ENCODE measurements around the gene COPZ2.
"Not testable (repeated sequence)": the region's sequence is repeated elsewhere in the genome, so short reads cannot be mapped to it uniquely, and the experiment has no call there.

The COPZ2 gene, protein sequence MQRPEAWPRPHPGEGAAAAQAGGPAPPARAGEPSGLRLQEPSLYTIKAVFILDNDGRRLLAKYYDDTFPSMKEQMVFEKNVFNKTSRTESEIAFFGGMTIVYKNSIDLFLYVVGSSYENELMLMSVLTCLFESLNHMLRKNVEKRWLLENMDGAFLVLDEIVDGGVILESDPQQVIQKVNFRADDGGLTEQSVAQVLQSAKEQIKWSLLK

DNA sequence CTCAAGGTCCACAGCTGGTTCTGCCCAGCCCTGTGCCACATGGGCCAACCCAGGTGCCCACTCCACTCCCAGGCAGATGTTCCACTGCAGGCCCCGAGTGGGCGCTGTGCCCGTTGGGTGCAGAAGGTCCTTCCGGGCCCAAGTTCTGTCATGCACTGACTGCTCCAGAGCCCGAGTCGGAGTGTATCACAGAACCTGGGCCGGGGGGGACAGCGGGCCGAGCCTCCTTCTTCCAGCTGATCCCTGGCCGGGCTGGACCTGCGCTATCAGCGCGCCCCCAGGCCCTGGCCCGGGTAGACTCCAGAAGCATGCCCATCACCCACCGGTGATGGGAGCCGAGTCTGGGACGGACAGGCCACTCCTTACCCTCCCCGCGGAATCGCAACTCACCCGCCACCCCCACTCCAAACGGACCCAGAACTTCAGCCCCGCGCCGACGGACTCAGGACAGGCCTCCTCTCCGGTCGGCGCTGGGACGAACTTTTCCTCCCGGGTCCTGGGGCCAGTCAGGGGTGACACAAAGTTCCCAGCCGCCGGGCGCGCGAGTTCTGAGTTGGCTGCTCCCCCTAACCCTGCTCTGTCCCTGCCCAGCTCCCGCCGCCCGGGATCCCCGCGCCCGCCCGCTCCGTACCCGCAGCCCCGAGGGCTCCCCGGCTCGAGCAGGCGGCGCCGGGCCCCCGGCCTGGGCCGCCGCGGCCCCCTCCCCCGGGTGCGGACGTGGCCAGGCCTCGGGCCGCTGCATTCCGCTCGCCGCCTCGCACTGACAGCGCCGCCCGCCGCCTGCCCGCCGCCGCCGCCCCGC is at the start of gene COPZ2:
TSS of gene COPZ2 (minus strand) at position 762 of the 802 bp plus-strand sequence. CDS start at position 742, 20 bp downstream.
- DNase-seq: peak in 5 of 58 donors; percentile 18 to 51 (median 34)

DNA sequence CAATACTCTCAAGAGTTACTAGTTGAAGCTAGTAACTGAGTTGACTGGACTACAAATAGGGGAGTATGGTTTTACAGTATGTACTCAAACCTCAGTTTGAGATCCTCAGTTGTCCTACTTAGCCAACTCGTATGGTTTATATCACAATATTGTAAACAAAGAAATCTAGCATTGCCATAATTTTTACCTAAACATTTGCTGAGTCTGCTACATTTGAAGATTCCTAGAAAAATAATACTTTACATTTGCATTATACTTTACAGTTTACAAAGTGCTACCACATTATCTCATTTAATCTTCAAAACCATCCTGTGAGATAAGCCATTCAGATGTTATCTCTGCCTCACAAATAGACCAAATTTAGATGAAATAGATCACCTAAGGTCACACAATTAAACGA is 47.3 kb upstream of the COPZ2 start:
- no peak for DNase-seq

DNA sequence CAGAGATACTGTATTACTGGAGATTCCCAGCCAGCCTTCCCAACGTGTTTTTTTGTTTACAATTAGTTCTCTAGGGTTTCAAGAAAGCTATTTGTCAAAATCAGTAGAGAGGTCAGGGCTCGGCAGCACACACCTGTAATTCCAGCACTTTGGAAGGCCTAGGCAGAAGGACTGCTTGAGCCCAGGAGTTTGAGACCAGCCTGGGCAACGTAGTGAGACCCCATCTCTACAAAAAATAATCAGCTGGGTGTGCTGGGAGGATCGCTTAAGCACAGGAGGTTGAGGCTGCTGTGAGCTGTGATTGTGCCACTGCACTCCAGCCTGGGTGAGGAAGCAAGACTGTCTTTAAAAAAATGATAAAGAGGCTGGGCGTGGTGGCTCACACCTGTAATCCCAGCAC is 44.3 kb upstream of the COPZ2 start:
- no peak for DNase-seq

DNA sequence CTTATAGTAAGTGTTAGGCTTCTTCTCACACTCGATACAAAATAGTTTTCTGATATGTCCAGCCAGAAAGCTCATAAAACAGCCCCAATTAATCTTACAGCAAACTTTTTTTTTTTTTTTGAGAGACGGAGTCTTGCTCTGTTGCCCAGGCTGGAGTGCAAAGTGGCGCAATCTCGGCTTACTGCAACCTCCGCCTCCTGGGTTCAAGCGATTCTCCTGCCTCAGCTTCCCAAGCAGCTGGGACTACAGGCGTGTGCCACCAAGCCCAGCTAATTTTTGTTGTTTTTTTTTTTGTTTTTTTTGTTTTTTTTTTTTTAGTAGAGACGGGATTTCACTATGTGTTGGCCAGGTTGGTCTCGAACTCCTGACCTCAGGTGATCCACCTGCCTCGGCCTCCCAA is 39.6 kb upstream of the COPZ2 start:
- not testable (repeated sequence) for DNase-seq

DNA sequence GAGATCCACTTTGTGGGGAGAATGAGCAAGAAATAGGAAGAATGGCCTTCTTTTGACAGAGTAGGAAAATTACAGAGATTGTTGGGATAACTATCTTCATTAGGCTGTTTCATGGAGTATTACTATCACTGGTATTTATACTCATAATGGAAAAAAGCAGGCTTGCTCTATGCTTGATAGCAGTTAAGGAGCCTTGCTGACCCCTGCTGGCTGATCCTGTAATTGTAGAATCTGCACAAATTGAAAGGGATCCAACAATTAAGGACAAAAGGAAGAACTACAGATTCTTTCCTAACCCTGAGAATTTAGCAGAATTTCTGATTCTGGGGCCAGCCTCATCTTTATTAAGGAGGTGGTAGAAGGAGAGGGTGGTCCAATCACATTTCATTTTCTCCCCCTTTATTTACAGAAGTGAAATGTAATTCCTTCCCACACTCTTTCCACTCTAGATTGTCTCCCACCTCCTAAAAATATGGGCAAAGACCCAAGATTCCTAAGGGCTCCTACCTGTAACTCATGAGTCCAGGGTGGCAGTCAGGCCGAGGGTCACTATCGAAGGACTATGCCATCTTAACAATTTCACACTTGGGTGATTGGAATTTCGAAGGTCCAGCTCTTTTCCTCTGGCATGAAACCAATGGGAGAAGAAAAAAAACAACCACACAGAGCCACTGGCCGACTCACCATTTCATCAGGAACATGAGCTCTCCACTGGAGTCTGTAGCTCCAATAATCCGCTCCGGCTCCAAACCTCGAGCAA is 36.9 kb upstream of the COPZ2 start:
- DNase-seq: peak in 40 of 58 donors; percentile 6 to 83 (median 40)

DNA sequence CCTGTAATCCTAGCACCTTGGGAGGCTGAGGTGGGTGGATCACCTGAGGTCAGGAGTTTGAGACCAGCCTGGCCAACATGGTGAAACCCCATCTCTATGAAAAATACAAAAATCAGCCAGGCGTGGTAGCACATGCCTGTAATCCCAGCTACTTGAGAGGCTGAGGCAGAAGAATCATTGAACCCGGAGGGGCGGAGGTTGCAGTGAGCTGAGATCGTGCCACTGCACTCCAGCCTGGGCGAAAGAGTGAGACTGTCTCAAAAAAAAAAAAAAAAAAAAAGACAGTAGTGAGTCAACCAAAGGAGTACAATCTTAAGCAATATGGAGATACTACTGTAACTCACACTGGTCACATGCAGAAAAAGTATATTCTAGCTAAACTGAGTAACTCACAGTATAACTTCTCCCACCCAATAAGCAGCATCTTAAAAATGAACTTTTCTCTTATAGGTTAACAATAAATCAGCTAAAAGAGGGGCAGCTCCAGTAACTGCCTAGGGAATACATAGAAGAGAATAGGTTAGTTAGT is 36.0 kb upstream of the COPZ2 start:
- DNase-seq: not testable (repeated sequence)

DNA sequence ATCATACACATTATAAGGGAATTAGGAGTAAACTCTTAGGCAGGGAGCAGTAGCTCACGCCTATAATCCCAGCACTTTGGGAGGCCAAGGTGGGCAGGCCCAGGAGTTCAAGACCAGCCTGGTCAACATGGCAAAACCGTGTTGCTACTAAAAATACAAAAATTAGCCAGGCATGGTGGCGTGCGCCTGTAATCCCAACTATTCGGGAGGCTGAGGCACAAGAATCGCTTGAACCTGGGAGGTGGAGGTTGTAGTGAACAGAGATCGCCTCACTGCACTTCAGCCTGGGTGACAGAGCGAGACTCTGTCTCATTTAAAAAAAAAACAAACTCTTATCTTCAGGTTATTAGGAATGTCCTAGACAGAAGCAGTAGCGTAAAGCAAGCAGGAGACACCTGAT is 35.2 kb upstream of the COPZ2 start:
- DNase-seq: not testable (repeated sequence)

DNA sequence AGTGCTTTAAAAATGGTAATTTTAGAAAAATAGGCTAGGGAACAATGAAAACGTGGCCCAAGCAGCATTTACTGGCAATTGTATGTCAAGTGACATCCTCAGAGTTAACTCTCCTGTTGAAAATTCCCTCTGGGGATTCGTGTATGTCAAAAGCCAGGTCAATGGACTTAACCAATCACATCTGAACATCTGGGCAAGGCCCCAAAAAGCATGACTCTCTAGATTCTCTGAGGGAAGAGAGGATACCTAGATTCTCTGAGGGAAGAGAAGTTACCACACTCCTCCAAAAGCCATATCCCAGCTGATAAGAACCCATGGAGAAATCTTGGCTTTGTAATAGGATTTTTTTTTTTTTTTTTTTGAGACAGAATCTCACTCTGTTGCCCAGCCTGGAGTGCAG is 34.1 kb upstream of the COPZ2 start:
- no peak for DNase-seq

DNA sequence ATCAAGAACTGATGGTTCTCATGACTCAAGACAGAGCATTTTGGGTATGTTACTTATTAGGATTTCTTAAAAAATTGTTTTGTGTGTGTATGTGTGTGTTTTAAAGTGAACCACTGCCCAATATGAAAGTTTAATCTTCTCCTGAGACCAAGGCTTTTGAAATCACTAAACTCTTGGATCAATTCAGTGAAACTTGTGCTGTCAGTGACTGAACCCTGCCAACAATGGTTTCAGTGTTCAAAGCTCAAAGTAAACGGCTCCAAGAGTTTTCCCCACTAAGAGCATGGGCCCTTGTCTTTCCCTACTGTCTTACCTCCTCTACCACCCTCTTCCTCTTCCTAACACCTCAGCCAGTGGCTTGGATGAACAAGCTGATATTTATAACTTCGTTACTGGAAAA is 32.6 kb upstream of the COPZ2 start:
- no peak for DNase-seq

DNA sequence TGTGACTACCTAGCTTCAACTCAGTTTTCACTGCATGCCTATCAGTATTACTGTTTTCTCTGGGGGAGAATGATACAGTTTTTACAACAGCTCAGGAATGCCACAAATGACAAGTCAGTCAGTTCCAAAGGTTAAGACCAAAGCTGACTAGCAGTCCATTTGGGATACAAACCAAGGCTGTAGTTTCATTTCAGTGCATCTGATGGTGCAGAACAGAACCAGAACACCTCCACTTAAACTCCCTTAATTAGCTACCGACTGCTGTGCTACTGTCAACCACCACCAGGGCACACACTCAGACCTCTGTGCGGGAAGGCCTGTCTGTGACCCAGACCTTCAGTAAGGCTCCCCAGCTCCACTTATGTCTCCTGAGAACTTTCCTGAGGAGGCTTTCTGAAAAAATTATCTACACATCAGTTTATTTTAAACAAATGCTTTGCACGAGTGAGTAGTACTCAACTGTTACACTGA is 30.9 kb upstream of the COPZ2 start:
- no peak for DNase-seq

DNA sequence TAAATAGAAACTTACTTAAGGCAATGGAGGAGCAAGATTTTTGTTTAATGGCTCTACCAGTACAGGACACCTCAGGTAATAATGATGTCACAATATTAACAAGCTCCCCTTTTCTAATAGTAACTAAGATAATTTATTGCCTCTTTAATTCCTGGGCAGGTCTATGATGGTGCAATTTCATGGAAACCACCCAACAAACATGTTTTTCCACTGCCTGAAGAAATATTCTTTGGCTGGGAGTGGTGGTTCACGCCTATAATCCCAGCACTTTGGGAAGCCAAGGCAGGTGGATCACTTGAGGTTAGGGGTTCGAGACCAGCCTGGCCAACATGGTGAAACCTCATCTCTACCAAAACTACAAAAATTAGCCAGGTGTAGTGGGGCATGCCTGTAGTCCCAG is 30.2 kb upstream of the COPZ2 start:
- not testable (repeated sequence) for DNase-seq

DNA sequence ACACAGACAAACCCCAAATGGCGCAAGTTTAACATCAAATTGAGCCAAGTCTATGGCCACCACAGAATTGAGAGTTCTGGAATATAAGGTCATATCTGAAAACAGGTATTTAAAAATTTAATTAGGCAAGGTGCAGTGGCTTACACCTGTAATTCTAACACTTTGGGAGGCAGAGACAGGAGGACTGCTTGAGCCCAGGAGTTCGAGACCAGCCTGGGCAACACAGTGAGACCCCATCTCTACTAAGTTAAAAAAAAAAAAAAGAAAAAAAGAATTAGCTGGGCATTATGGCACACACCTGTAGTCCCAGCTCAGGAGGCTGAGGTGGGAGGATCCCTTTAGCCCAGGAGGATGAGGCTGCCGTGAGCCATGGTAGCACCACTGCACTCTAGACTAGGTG is 29.6 kb upstream of the COPZ2 start:
- DNase-seq: no peak

DNA sequence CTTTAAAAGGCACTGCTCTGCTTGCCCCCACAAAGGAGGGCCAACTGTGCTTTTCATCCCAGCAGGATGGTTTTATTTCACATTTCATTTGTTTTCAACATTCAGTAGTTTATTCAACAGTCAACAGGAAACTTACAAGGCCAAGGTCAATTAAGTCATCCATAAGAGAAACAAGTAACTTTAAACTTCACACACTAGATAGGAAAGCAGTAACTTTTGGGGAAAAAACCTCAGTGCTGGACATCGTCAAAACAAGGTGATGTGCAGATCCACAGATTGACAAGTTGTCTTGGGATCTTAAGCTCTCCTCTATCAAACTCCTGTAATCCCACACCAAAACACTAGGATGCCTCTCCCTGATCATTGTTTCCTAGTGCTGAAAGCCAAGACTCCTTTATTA is 29.1 kb upstream of the COPZ2 start:
- DNase-seq: no peak

DNA sequence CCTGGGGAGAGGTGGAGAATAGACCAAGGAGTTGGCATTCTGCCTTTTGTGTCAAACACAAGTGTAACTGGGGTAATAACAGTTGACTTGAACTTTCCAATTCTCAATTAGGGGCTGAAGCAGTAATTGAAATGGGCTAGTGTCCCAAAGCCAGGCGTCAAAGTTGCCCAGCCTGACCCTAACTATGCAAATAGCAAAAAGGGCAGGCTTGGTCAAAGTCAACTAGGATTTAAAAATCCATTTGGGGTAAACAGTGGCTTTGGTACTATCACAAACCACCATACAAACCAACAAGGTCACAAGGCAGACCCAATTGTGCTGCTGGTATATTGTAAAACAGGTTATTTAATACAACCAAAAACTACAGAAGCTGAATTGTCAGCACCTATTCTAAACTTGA is 28.6 kb upstream of the COPZ2 start:
- no peak for DNase-seq

DNA sequence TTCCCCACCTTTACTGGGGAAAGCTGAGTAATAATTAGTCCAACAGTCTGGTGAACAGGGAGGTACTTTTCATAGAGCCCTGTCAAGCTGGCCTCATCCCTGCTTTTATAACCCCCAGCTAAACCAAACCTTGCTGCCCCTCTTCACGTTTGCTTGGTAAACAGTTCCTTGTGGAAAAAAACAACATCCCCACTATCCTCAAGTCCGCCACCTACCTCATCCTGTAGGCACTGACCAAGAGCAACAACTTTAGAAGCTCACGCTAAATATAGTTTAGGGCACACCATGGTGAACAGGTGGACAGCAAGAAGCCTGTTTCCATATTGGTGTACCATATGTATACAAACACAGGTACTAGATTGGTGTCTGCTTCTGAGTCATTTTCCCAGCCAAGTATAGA is 27.0 kb upstream of the COPZ2 start:
- DNase-seq: no peak

DNA sequence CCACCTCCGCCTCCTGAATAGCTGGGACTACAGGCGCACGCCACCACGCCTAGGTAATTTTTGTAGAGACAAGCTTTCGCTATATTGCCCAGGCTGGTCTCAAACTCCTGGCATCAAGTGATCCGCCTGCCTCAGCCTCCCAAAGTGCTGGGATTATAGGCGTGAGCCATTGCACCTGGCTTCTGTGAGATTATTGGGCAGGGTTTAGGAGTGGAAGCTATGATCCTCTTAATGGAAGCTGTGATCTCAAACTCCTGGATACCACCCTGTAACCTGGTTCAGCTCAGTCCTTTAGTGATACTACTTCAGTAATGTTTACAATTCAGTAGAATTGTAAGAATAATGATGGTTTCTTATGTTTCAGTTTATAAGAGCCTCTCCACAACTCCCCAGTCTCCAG is 24.7 kb upstream of the COPZ2 start:
- DNase-seq: no peak

DNA sequence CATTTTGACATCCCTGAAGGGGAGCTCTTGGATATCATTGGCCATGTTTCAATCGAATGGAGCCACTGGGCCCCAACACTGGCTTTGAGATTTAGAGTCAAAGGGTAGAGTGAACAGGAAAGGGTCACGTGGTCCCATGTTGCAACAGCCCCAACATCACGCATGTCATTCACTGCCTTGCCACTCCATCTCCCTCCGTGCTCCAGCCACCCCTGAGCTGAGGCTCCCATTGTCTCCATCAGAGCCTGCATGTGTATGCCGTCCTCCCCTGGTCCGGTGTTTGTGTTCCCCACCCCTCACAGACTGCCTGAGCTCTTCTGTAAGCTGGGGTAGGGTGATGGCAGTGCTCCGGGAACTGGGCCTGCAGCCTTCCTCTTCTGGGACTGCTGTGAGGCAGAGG is 22.7 kb upstream of the COPZ2 start:
- no peak for DNase-seq

DNA sequence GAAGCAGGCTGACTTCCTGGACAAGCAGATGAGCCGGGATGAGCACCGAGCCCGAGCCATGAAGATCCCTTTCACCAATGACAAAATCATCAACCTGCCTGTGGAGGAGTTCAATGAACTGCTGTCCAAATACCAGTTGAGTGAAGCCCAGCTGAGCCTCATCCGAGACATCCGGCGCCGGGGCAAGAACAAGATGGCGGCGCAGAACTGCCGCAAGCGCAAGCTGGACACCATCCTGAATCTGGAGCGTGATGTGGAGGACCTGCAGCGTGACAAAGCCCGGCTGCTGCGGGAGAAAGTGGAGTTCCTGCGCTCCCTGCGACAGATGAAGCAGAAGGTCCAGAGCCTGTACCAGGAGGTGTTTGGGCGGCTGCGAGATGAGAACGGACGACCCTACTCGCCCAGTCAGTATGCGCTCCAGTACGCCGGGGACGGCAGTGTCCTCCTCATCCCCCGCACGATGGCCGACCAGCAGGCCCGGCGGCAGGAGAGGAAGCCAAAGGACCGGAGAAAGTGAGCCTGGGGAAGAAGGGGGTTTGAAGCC is 21.6 kb upstream of the COPZ2 start:
- no peak for DNase-seq

DNA sequence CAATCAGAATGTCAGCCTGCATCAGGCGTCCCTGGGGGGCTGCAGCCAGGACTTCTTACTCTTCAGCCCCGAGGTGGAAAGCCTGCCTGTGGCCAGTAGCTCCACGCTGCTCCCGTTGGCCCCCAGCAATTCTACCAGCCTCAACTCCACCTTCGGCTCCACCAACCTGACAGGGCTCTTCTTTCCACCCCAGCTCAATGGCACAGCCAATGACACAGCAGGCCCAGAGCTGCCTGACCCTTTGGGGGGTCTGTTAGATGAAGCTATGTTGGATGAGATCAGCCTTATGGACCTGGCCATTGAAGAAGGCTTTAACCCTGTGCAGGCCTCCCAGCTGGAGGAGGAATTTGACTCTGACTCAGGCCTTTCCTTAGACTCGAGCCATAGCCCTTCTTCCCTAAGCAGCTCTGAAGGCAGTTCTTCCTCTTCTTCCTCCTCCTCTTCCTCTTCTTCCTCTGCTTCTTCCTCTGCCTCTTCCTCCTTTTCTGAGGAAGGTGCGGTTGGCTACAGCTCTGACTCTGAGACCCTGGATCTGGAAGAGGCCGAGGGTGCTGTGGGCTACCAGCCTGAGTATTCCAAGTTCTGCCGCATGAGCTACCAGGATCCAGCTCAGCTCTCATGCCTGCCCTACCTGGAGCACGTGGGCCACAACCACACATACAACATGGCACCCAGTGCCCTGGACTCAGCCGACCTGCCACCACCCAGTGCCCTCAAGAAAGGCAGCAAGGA is 21.0 kb upstream of the COPZ2 start:
- DNase-seq: no peak

DNA sequence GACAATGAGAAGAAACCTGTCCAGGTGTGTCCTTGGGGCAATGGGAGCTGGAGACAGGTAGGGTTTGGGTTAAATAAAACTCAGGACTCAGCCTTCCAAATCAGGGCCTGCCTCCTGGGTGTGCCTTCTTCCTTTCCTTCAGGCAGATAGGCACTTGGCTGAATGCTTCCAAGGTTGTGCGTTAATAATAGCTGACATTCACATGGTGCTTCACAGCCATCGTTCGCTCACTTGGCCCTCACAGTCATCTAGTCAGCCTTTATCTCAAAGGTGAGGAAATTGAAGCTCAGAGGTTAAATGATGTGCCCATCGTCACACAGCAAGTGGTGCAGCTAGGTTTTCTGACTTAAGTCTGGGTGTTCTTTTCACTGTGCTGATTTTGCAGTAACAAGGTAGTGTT is 20.0 kb upstream of the COPZ2 start:
- DNase-seq: no peak

DNA sequence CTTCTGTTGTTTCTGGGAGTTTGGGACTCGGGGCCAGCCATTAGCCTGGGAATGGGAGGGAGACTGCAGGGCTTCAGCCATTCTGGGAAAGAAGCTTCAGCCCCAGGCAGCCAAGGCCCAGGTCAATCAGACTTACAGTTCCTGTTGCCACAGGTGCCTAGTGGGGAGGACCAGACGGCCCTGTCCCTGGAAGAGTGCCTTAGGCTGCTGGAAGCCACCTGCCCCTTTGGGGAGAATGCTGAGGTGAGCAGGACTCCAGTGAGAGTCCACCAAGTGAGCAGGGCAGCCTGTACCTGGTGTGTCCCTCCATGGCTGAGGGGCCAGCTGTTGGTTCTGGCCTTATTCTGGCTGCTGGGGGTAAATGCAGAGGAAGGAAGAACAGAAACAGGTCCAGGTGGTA is 19.3 kb upstream of the COPZ2 start:
- DNase-seq: no peak

All from anterior cingulate cortex (tissue), 58 donors.